ENCODE measurements around the gene SOCS7.

- no peak for TF ChIP-seq POLR2AphosphoS5 (IDR thresholded peaks at IDR 0.05; ENCODE audit: low read depth, low read length)
- TF ChIP-seq TAF1 (IDR thresholded peaks at IDR 0.05; ENCODE audit: borderline replicate concordance, low read depth, low read length): no peak
- TF ChIP-seq POLR2A (IDR thresholded peaks at IDR 0.05; ENCODE audit: low read depth, low read length): no peak
These were observed 101.1 kb downstream of the SOCS7 start for GRCh38 chr17:38452719-38453118.
